Esophagus (tissue), 2 donors: ENCODE data around the gene FMNL2. TPM values are rescaled to one million over a fixed set of nuclear protein-coding genes. Genes with fewer than 3 reads are reported as not detected.

Experiments
- H3K27ac ChIP-seq, 2 donors: one replicate each; pipeline ENCODE4 v1.5.1; 2013; ENCODE audit warnings: low read depth in 2 of 2, mild to moderate bottlenecking in 2 of 2, inconsistent platforms in 1 of 2, low read length in 1 of 2, moderate library complexity in 1 of 2
- H3K27me3 ChIP-seq, 2 donors: one replicate each; pipeline ENCODE4 v1.6.1; 2013; ENCODE audit warnings: low read length in 2 of 2, control low read depth in 1 of 2, mild to moderate bottlenecking in 1 of 2; ENCODE audit not compliant: insufficient read depth in 2 of 2, control insufficient read depth in 1 of 2
- H3K36me3 ChIP-seq, 2 donors: one replicate each; pipeline ENCODE4 v1.6.1; 2013; ENCODE audit warnings: low read length in 1 of 2; ENCODE audit not compliant: control insufficient read depth in 2 of 2, insufficient read depth in 2 of 2
- H3K4me1 ChIP-seq, 2 donors: one replicate each; pipeline ENCODE4 v1.6.1; 2013; ENCODE audit warnings: low read length in 1 of 2; ENCODE audit not compliant: control insufficient read depth in 2 of 2, insufficient read depth in 2 of 2
- H3K4me3 ChIP-seq, 2 donors: one replicate each; pipeline ENCODE4 v1.5.1; 2013; ENCODE audit warnings: low read length in 2 of 2, mild to moderate bottlenecking in 2 of 2, low read depth in 1 of 2, moderate library complexity in 1 of 2
- H3K9me3 ChIP-seq, 2 donors: one replicate each; pipeline ENCODE4 v1.6.1; 2013; ENCODE audit warnings: mild to moderate bottlenecking in 2 of 2, low read depth in 1 of 2, low read length in 1 of 2, moderate library complexity in 1 of 2; ENCODE audit not compliant: control insufficient read depth in 2 of 2, insufficient read depth in 1 of 2
- WGBS, 2 donors: extraction: QIAGEN DNeasy Blood & Tissue Kit; methylation state at CpG; one replicate each; pipeline ENCODE4 v1.1.7; 2013; 5-methylcytosine and 5-hydroxymethylcytosine counted together
- polyA plus RNA-seq, 2 donors: library from polyadenylated mRNA; stranded (reverse); fragments of 200-250 nt; gene quantifications; one replicate each; pipeline ENCODE4 v1.2.3, GENCODE V29; 2013
- donor health status: healthy with polysubstance abuse.
- donor health status: Bipolar disorder and iron deficiency.

FMNL2 gene
- polyA plus RNA-seq, 2 donors, result 4.2 to 5.3 TPM

GRCh38 chr2:152367547-152368390 is 32.8 kb downstream of the FMNL2 start:
- Histone ChIP-seq H3K4me3 (no peak overlapping the region), H3K36me3 (no peaks in the 10 kb centered on the region), H3K27me3 (no peaks in the 10 kb centered on the region), H3K4me1 (no peaks in the 10 kb centered on the region), H3K27ac (no peak overlapping the region), H3K9me3 (no peaks in the 10 kb centered on the region)
- 77 to 84% methylated on average over 9 of the region's 9 CpGs for WGBS, 2 donors

- WGBS, 2 donors, result 90 to 94% methylated on average over 5 of the region's 5 CpGs
- no peaks in the 10 kb centered on the region for H3K36me3 ChIP-seq
- H3K4me3 ChIP-seq, result no peak overlapping the region
- no peaks in the 10 kb centered on the region for H3K4me1 ChIP-seq
- H3K27ac ChIP-seq, result no peak overlapping the region
- no peaks in the 10 kb centered on the region for H3K9me3 ChIP-seq
- no peaks in the 10 kb centered on the region for H3K27me3 ChIP-seq
Observed at GRCh38 chr2:152369176-152369860, 34.3 kb downstream of the FMNL2 start.

- 92 to 94% methylated on average over 5 of the region's 5 CpGs for whole genome bisulfite sequencing, 2 donors
- Histone ChIP-seq H3K36me3 (no peaks in the 10 kb centered on the region), H3K4me1 (no peaks in the 10 kb centered on the region), H3K27ac (no peak overlapping the region), H3K27me3 (no peaks in the 10 kb centered on the region), H3K4me3 (no peak overlapping the region), H3K9me3 (no peaks in the 10 kb centered on the region)
Observed at GRCh38 chr2:152370783-152371182, 35.8 kb downstream of the FMNL2 start.

GRCh38 chr2:152372438-152372984 is 37.5 kb downstream of the FMNL2 start:
- 65 to 76% methylated on average over 3 of the region's 3 CpGs for WGBS, 2 donors

GRCh38 chr2:152375174-152375573 is 40.2 kb downstream of the FMNL2 start:
- Histone ChIP-seq H3K27ac (no peak overlapping the region), H3K9me3 (no peaks in the 10 kb centered on the region), H3K36me3 (no peaks in the 10 kb centered on the region), H3K4me1 (no peaks in the 10 kb centered on the region), H3K4me3 (no peak overlapping the region), H3K27me3 (no peaks in the 10 kb centered on the region)
- WGBS, 2 donors, result 93 to 100% methylated on average over 1 of the region's 1 CpG

More at GRCh38 chr2:152372438-152372984, 37.5 kb downstream of the FMNL2 start:
- Histone ChIP-seq H3K4me3 (no peak overlapping the region), H3K27me3 (no peaks in the 10 kb centered on the region), H3K4me1 (no peaks in the 10 kb centered on the region), H3K36me3 (no peaks in the 10 kb centered on the region), H3K9me3 (no peaks in the 10 kb centered on the region), H3K27ac (no peak overlapping the region)

- no peaks in the 10 kb centered on the region for H3K27me3 ChIP-seq
- no peak overlapping the region for H3K4me3 ChIP-seq
- H3K4me1 ChIP-seq, result no peaks in the 10 kb centered on the region
- no peaks in the 10 kb centered on the region for H3K9me3 ChIP-seq
- H3K27ac ChIP-seq, result no peak overlapping the region
- H3K36me3 ChIP-seq, result no peaks in the 10 kb centered on the region
- 88 to 89% methylated on average over 2 of the region's 2 CpGs for WGBS, 2 donors
Observed at GRCh38 chr2:152376385-152376784, 41.4 kb downstream of the FMNL2 start.

- no peak overlapping the region for H3K27ac ChIP-seq
- H3K36me3 ChIP-seq, result no peaks in the 10 kb centered on the region
- H3K4me3 ChIP-seq, result no peak overlapping the region
- H3K9me3 ChIP-seq, result no peaks in the 10 kb centered on the region
- H3K27me3 ChIP-seq, result no peaks in the 10 kb centered on the region
- no peaks in the 10 kb centered on the region for H3K4me1 ChIP-seq
- 51 to 55% methylated on average over 1 of the region's 1 CpG for WGBS, 2 donors
Observed at GRCh38 chr2:152376968-152377367, 42.0 kb downstream of the FMNL2 start.

GRCh38 chr2:152379089-152379488 is 44.1 kb downstream of the FMNL2 start:
- Histone ChIP-seq H3K36me3 (no peaks in the 10 kb centered on the region), H3K4me3 (no peak overlapping the region), H3K27ac (no peak overlapping the region), H3K4me1 (no peaks in the 10 kb centered on the region), H3K9me3 (no peaks in the 10 kb centered on the region), H3K27me3 (no peaks in the 10 kb centered on the region)
- 67 to 73% methylated on average over 4 of the region's 4 CpGs for WGBS, 2 donors

- Histone ChIP-seq H3K27me3 (no peaks in the 10 kb centered on the region), H3K4me1 (no peaks in the 10 kb centered on the region), H3K4me3 (no peak overlapping the region), H3K36me3 (no peaks in the 10 kb centered on the region), H3K9me3 (no peaks in the 10 kb centered on the region), H3K27ac (no peak overlapping the region)
- 51 to 63% methylated on average over 5 of the region's 5 CpGs for WGBS, 2 donors
Observed at GRCh38 chr2:152380261-152381055, 45.5 kb downstream of the FMNL2 start.
